ENCODE results near the gene IL12RB2. TPM values are rescaled to one million over a fixed set of nuclear protein-coding genes. Genes with fewer than 3 reads are reported as not detected.

IL12RB2 gene
- total and polyA plus RNA-seq, 2 donors from 2014 or later: 0.26 to 1.5 TPM

GRCh38 chr1:67429528-67430357 lies 122.1 kb downstream of the IL12RB2 start:
- H3K27me3 ChIP-seq (ENCODE audit: control insufficient read depth, insufficient read depth, low read length): no peaks in the 10 kb centered on the region
- peak overlapping the region; percentile 85 to 98 (median 96) for H3K4me3 ChIP-seq (ENCODE audit: low read length in 3 of 3)
- H3K9ac ChIP-seq (ENCODE audit: low read length in 3 of 3): peak overlapping the region; percentile 52 to 90 (median 75)
- no peak for TF ChIP-seq CTCF (IDR thresholded peaks at IDR 0.05; ENCODE audit: borderline replicate concordance, extremely low read depth, insufficient read depth)
- FAIRE-seq (no peak), DNase-seq (peak; percentile 29 to 77 (median 52))
- peak overlapping the region; percentile 95 to 96 for H3K27ac ChIP-seq (ENCODE audit: low read depth in 2 of 2, low read length in 2 of 2)
- H3K4me1 ChIP-seq (ENCODE audit: control insufficient read depth in 2 of 3, insufficient read depth in 2 of 3, low read depth in 1 of 3, low read length in 3 of 3): peaks cover 0 to 7% (median 0%) of the 10 kb centered on the region in 3 donors
- H3K36me3 ChIP-seq (ENCODE audit: control insufficient read depth in 2 of 3, insufficient read depth in 3 of 3, low read length in 3 of 3): peaks cover 5 to 9% (median 6%) of the 10 kb centered on the region in 3 donors
- intact Hi-C loops (cut with DNase I): no loop called here
- H3K9me3 ChIP-seq (ENCODE audit: control insufficient read depth in 2 of 3, insufficient read depth in 1 of 3, low read length in 3 of 3): no peaks in the 10 kb centered on the region

GRCh38 chr1:67430358-67431155 lies 122.9 kb downstream of the IL12RB2 start, which contains the start of gene SERBP1:
SERBP1 (minus strand) TSS chr1:67430402; CDS start chr1:67430300, 102 bp downstream.
- intact Hi-C loops (cut with DNase I): no loop called here
- Histone ChIP-seq H3K9me3 (ENCODE audit: control insufficient read depth in 2 of 3, insufficient read depth in 1 of 3, low read length in 3 of 3) (no peaks in the 10 kb centered on the region), H3K4me3 (ENCODE audit: low read length in 3 of 3) (peak within 1 kb of the TSS; percentile 85 to 98 (median 96)), H3K27ac (ENCODE audit: low read depth in 2 of 2, low read length in 2 of 2) (peak within 1 kb of the TSS; percentile 95 to 96), H3K9ac (ENCODE audit: low read length in 3 of 3) (peak within 1 kb of the TSS; percentile 75 to 91 (median 90)), H3K36me3 (ENCODE audit: control insufficient read depth in 2 of 3, insufficient read depth in 3 of 3, low read length in 3 of 3) (peaks cover 3% of the 10 kb centered on the region in 3 donors), H3K27me3 (ENCODE audit: control insufficient read depth, insufficient read depth, low read length) (no peaks in the 10 kb centered on the region), H3K4me1 (ENCODE audit: control insufficient read depth in 2 of 3, insufficient read depth in 2 of 3, low read depth in 1 of 3, low read length in 3 of 3) (peaks cover 0 to 3% (median 0%) of the 10 kb centered on the region in 3 donors)
- no peak for TF ChIP-seq CTCF (IDR thresholded peaks at IDR 0.05; ENCODE audit: borderline replicate concordance, extremely low read depth, insufficient read depth)
- DNase-seq: peak; percentile 98 to 99 (median 99)
- FAIRE-seq: no peak

- Histone ChIP-seq H3K36me3 (ENCODE audit: control insufficient read depth in 2 of 3, insufficient read depth in 3 of 3, low read length in 3 of 3) (no peaks in the 10 kb centered on the region), H3K27me3 (ENCODE audit: control insufficient read depth, insufficient read depth, low read length) (no peaks in the 10 kb centered on the region), H3K27ac (ENCODE audit: low read depth in 2 of 2, low read length in 2 of 2) (peak overlapping the region; percentile 95 to 96), H3K9ac (ENCODE audit: low read length in 3 of 3) (peak overlapping the region; percentile 73 to 91 (median 75)), H3K4me1 (ENCODE audit: control insufficient read depth in 2 of 3, insufficient read depth in 2 of 3, low read depth in 1 of 3, low read length in 3 of 3) (no peaks in the 10 kb centered on the region), H3K4me3 (ENCODE audit: low read length in 3 of 3) (peak overlapping the region; percentile 85 to 98 (median 96)), H3K9me3 (ENCODE audit: control insufficient read depth in 2 of 3, insufficient read depth in 1 of 3, low read length in 3 of 3) (no peaks in the 10 kb centered on the region)
- DNase-seq: peak in 1 of 5 donors; percentile 13
- TF ChIP-seq CTCF (IDR thresholded peaks at IDR 0.05; ENCODE audit: borderline replicate concordance, extremely low read depth, insufficient read depth): no peak
- FAIRE-seq: no peak
- intact Hi-C loops (cut with DNase I): no loop called here
These were observed 123.6 kb downstream of the IL12RB2 start for GRCh38 chr1:67431156-67431765.

All from kidney (tissue), 14 donors.